Lower leg skin (tissue), 4 donors: ENCODE measurements around the gene OAS2. TPM values are rescaled to one million over a fixed set of nuclear protein-coding genes. Genes with fewer than 3 reads are reported as not detected.
A peak's percentile ranks its signal among the peaks of the same experiment; 100 is the strongest.

ENCODE experiments used
- DNase-seq, 2 donors: peaks; one replicate each; pipeline ENCODE4 v3.0.0-alpha.2; 2019; ENCODE audit warnings: low spot score in 2 of 2
- H3K4me3 ChIP-seq: fragments of 200-600 bp; sonication (generic); 2 replicates; pipeline ENCODE4 v1.5.1; 2017; ENCODE audit warnings: mild to moderate bottlenecking, low read depth; ENCODE audit not compliant: poor library complexity, severe bottlenecking
- POLR2A ChIP-seq, 2 donors: fragments of 450-650 bp; IDR thresholded peaks; one replicate each; pipeline ENCODE4 v1.6.1; 2016 to 2017; ENCODE audit warnings: antibody characterized with exemption in 2 of 2, mild to moderate bottlenecking in 1 of 2, moderate library complexity in 1 of 2
- WGBS, 2 donors: methylation state at CpG; one replicate each; pipeline ENCODE4 v1.1.5; 2018; 5-methylcytosine and 5-hydroxymethylcytosine counted together
- intact Hi-C: fragments of 100-400 bp; cut with DNase I; formaldehyde crosslinking; loops from one replicate; pipeline ENCODE4 v1.15.0; 2023; ENCODE audit warnings: low total_unique reads
- total RNA-seq, 4 donors: library from RNA; depleted of rRNA; stranded (reverse); fragments of >200 nt; gene quantifications; one replicate each; pipeline ENCODE4 v1.1.0, GENCODE V29; 2016
- TF ChIP-seq, protein P1 (sequence below), 3 donors: fragments of 450-650 bp; IDR thresholded peaks; one replicate each; pipeline ENCODE4 v1.5.1; 2016; ENCODE audit warnings: antibody characterized with exemption in 3 of 3, mild to moderate bottlenecking in 3 of 3, moderate library complexity in 2 of 3

OAS2 gene
- total RNA-seq, 4 donors from 2014 or later = 2.6 to 3.8 (median 3.3) TPM

DNA sequence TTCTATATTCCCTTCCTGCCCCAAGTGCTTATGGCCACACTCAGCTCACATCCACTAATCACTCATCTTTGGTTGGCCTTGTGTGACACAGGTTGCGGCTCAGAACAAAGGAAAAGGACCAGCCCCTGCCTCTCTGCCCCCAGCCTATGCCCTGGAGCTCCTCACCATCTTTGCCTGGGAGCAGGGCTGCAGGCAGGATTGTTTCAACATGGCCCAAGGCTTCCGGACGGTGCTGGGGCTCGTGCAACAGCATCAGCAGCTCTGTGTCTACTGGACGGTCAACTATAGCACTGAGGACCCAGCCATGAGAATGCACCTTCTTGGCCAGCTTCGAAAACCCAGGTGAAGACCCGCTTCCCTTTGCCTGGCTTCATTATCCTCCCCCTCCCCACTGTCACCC lies 15.8 kb upstream of the OAS2 start:
- H3K4me3 ChIP-seq = no peak overlapping the region
- 96 to 98% methylated on average over 7 of the region's 7 CpGs for WGBS, 2 donors
- no peak for TF ChIP-seq POLR2A (IDR thresholded peaks at IDR 0.05)
- TF ChIP-seq, protein P1, sequence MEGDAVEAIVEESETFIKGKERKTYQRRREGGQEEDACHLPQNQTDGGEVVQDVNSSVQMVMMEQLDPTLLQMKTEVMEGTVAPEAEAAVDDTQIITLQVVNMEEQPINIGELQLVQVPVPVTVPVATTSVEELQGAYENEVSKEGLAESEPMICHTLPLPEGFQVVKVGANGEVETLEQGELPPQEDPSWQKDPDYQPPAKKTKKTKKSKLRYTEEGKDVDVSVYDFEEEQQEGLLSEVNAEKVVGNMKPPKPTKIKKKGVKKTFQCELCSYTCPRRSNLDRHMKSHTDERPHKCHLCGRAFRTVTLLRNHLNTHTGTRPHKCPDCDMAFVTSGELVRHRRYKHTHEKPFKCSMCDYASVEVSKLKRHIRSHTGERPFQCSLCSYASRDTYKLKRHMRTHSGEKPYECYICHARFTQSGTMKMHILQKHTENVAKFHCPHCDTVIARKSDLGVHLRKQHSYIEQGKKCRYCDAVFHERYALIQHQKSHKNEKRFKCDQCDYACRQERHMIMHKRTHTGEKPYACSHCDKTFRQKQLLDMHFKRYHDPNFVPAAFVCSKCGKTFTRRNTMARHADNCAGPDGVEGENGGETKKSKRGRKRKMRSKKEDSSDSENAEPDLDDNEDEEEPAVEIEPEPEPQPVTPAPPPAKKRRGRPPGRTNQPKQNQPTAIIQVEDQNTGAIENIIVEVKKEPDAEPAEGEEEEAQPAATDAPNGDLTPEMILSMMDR (IDR thresholded peaks at IDR 0.05) = no peak
- intact Hi-C loops = no loop called here
- DNase-seq = peak in 1 of 2 donors; percentile 52

DNA sequence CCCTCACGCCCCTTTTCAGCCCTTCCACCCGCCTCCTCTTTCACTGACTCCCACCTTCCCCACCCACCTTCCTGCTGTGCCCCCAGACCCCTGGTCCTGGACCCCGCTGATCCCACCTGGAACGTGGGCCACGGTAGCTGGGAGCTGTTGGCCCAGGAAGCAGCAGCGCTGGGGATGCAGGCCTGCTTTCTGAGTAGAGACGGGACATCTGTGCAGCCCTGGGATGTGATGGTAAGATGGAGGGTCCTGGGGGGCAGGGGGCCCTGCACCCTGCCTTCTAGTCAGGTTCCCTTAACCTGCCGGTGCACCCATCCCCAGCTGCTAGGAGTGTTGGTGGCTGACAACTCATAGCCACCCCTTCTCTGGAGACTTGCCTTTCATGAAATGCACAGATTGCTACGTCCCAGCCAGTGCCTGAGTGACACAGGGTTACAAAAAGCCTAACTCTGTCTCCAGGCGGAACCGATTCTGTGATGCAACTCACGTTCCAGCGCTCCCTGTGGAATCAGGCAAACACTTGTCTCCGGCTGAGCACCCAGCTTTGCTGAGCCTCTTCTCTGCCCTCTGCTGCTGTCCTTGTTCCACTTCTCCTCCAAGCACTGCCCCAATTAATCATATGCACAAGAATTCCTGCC lies 15.0 kb upstream of the OAS2 start:
- no peak for TF ChIP-seq POLR2A (IDR thresholded peaks at IDR 0.05)
- TF ChIP-seq, protein P1 (IDR thresholded peaks at IDR 0.05) = no peak
- no peak overlapping the region for H3K4me3 ChIP-seq
- WGBS, 2 donors = 95 to 98% methylated on average over 12 to 14 of the region's 14 CpGs
- intact Hi-C loops = no loop called here
- peak in 1 of 2 donors; percentile 68 for DNase-seq

DNA sequence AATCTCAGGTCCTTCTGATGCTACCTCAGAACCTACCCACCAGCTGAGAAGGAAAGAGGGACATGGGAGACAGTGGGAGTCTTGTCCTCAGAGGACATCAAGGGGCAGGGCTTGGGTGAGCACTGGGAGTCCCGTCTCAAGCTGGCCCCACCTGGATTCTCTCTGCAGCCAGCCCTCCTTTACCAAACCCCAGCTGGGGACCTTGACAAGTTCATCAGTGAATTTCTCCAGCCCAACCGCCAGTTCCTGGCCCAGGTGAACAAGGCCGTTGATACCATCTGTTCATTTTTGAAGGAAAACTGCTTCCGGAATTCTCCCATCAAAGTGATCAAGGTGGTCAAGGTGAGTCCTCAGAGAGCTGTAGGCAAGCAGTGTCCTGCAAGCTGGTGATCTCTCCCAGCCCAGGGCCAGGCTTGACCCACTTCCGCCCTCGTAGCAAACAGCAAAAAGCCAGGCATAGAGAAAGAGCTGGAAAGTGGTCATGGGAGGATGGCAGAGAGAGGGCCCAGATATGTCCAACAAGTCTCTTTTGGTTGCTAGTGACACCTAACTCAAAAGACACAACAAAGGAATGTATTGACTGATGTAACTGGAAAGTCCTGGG lies 14.2 kb upstream of the OAS2 start:
- TF ChIP-seq, protein P1 (IDR thresholded peaks at IDR 0.05) = no peak
- TF ChIP-seq POLR2A (IDR thresholded peaks at IDR 0.05) = no peak
- intact Hi-C loops = no loop called here
- H3K4me3 ChIP-seq = no peak overlapping the region
- peak in 1 of 2 donors; percentile 61 for DNase-seq
- 98 to 100% methylated on average over 6 of the region's 6 CpGs for WGBS, 2 donors

- H3K4me3 ChIP-seq = no peak overlapping the region
- TF ChIP-seq POLR2A (IDR thresholded peaks at IDR 0.05) = no peak
- TF ChIP-seq, protein P1 (IDR thresholded peaks at IDR 0.05) = no peak
- intact Hi-C loops = no loop called here
- whole genome bisulfite sequencing, 2 donors = 86 to 97% methylated on average over 4 of the region's 4 CpGs
- DNase-seq = peak in 1 of 2 donors; percentile 32
These were observed 13.4 kb upstream of the OAS2 start for GRCh38 chr12:112964915-112965314.

DNA sequence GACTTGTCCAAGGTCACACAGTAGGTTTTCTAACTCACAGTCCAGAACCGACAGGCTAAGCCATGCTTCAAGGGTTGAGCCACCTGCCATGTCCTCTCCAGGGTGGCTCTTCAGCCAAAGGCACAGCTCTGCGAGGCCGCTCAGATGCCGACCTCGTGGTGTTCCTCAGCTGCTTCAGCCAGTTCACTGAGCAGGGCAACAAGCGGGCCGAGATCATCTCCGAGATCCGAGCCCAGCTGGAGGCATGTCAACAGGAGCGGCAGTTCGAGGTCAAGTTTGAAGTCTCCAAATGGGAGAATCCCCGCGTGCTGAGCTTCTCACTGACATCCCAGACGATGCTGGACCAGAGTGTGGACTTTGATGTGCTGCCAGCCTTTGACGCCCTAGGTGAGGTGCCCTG lies 12.7 kb upstream of the OAS2 start:
- intact Hi-C loops = no loop called here
- DNase-seq = peak in 1 of 2 donors; percentile 50
- TF ChIP-seq, protein P1 (IDR thresholded peaks at IDR 0.05) = no peak
- TF ChIP-seq POLR2A (IDR thresholded peaks at IDR 0.05) = no peak
- no peak overlapping the region for H3K4me3 ChIP-seq
- 91 to 94% methylated on average over 15 of the region's 15 CpGs for WGBS, 2 donors
